Activated gamma-delta T cell treated with Interleukin-2 at 50 U/mL for 16 hours (primary cell): Measurements from ENCODE around the gene TXNDC16.

Source experiments
- DNase-seq: peaks from one replicate; pipeline ENCODE4 v3.0.0-alpha.2; 2020

The TXNDC16 gene

DNA sequence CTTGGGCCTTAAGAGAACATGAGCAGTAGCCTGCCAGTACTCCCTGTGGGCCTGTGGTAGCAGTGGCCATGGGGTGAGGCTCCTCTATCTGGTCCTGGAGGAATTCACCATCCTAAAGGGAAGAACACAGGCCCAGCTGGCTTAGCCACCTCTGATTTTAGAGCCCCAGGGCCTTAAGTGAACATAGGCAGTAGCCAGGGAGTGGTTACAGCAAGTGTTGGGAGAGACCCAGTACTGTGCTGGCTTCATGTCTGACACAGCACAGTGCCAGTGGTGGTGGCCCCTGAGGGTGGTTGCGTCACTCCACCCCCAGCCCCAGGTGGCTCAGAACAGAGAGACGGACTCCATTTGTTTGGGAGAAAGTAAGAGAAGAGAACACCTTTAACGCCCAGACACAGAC is 105.1 kb downstream of the TXNDC16 start:
- no peak for DNase-seq

DNA sequence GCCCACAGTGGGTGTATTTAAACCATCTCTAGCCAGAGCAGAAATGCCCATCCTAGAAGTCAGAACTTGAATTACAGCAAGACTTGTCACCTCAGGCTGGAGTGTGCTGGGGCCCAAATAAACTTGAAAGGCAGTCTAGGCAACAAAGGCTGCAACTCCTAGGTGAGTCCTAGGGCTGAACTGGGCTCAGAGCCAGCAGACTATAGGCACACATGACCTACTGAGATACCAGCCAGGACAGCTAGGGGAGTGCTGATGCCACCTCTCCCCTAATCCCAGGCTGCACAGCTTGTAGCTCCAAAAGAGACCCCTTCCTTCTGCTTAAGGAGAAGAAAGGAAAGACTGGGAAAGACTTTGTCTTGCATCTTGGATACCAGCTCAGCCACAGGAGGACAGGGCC is 106.0 kb downstream of the TXNDC16 start:
- DNase-seq, result no peak

DNA sequence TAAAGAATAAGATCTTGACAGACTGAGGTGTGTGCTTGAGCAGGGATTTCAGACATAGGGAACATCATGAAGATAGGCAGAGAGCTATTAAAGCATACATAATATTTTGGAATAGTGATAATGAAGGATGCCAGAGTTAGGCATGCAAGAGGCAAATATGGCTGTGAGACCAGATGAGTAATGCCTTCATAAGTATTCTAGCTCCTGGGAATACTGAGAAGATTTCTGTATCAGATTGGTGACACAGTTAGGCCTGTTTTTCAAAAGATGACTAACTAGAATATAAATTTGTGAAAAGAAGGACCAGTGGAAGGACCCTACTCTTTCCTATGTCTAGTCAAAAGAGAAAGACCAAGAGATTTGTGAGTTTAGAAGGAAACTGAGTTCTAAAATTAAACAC is 108.8 kb downstream of the TXNDC16 start:
- DNase-seq, result no peak

- no peak for DNase-seq
Measured at GRCh38 chr14:52442602-52443001, 109.7 kb downstream of the TXNDC16 start.

GRCh38 chr14:52442166-52442565 is 110.1 kb downstream of the TXNDC16 start:
- DNase-seq, result no peak

GRCh38 chr14:52439476-52439875 is 112.8 kb downstream of the TXNDC16 start:
- no peak for DNase-seq

GRCh38 chr14:52434955-52435354 is 117.3 kb downstream of the TXNDC16 start:
- no peak for DNase-seq

DNA sequence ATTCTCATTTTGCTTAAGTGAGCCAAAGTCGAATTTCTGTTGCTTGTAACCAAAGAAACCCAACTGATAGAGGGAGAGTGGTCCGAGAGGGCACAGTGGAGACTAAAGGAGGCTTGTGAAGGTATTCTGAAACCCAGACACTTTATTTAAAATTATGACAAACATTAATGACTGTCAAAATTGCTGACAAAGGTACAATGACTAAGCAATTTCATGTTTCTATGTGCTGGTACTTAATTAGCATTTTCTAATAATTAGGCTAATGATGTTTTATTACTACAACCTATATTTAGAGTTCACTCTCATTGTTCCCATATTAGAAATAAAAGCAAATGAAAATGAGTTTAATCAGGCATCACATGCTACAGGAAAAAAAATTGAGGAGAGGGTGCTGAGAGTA is 121.8 kb downstream of the TXNDC16 start:
- DNase-seq, result no peak

- no peak for DNase-seq
Measured at GRCh38 chr14:52429451-52429850, 122.9 kb downstream of the TXNDC16 start.

DNA sequence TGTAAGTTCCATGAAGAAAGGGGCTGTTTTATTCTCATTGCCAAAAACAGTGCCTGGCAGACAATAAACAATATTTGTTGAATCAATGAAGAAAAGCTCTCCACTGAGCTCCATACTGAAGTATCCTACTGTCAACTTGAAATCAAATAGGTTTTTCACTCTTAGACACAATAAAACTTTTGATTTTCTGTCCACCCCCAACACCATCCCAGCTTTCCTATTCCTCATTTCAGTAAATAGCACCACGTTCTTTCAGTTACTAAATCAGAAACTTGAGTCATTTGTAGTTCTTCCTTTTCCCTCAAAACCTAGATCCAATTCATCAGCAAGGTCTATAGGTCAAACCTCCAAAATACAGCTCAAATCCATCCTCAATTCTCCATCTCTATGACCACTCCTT is 124.8 kb downstream of the TXNDC16 start:
- no peak for DNase-seq

DNA sequence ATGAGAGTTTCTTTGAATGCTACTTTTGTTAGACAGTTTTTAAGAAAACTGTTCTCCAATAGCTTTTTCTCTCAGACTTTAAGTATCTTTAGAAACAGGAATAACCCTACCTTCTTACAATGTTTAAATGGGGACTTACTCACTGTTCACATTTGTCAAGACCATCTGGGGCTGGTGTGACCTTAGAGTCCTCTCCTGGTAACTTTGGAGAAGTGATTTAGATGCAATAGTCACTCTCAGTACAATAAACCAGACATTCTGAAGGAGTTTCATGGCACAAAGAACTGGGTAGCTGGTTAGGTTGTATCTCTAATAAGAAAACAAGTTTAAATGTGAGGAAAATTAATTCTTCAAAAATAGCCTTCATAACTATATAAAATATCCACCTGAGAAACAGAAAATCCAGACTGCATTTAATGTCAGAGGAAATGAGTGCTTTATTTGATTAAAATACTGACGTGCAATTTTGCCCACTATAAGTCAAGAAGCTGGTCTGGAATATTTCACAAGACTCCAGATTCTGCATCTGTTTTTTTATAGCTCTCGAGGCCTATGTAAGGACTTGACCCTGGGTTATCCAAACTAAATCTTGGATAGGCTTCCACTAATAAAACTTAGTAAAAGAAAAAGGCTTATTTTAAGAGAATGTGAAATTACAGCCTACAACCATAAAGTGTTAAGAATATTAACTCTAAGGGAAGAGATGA is 129.5 kb downstream of the TXNDC16 start:
- no peak for DNase-seq

DNA sequence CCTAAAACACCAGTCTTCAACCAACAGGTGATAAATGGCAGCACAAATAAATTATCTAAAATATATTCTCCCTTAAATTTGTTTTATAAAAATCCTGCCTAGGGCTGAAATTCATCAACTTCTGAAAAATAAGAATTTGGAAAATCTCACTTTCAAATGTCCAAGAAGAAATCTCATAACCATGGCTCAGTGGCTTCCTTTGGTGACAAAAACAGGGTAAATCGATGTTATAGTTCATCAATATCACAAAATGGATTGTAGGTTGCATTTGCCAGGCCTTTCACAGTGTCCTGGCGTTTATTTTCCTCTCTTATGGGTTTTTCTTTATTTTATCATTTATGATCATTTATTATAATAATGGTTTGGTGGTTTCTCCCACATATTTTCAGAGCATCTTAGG is 135.2 kb downstream of the TXNDC16 start:
- no peak for DNase-seq

GRCh38 chr14:52413729-52414408 is 138.4 kb downstream of the TXNDC16 start:
- no peak for DNase-seq

DNA sequence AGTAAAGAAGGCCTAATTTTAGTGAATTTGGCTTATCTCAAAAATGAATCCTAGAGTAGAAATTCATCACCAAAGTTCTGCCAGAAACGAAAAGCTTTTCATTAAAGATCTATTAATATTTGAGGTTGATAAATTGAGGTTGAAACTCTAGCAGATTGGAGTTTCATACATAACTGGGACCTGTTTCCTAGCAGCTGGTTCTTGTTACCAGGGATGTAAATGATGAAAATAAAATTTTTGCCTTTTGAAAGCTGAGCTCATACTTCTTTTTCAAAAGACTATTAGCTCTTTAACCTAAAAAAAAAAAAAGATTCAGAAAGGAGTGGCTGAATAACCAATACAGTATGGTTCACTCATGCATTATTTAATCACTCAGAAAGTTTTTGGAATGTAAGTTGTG is 139.9 kb downstream of the TXNDC16 start:
- DNase-seq, result no peak

DNA sequence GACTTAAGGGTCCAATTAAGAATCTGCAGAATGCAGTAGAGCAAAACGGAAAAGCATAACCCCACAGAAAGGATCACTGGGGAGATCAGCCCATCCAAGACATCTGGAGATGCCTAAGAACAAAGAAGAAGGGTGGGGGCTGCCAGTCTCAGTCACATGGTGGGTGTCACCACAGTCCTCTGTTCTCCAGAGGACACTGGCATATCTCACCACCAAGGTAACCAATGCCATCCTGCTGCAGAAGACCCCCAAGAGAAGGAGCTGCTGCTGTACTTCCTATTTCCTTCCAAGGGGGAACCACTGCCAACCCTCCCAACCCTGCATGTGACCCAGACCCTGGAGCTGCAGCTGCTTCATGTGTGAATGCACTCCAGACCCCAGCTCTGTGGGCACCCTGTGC is 147.0 kb downstream of the TXNDC16 start:
- no peak for DNase-seq

DNA sequence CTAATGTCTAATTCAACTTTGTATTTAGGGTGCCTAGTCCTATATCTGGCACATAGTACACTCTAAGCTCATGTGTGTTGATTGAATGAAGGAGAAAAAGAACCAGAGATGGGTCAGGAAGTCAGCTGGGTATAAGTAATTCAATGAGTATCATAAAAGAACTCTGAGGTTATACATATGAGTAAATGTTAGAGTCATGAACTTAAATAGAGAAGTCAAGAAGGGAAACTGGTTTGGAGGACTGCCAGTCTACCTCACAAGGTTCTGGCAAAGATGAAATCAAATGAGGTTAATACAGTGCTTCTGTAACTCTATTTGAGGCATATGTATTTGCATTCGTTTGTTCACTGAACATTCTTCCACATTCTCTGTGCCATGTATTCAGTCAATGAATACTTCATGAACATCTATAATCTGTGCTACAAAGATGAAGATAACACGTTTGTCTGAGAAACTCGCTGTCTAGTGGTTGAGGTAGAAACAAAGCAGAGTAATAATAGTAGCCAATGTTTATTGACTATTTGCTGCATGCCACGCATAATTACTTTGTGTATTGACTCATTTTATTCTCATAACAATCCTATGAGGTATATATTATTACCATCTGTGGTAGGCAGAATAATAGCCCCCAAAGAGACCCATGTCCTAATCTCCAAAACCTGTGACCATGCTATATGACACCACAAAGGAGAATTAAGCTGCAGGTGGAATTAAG is 149.3 kb downstream of the TXNDC16 start:
- DNase-seq, result no peak

GRCh38 chr14:52400846-52401245 is 151.5 kb downstream of the TXNDC16 start:
- DNase-seq, result no peak

GRCh38 chr14:52399921-52400595 is 152.2 kb downstream of the TXNDC16 start:
- DNase-seq, result no peak

- no peak for DNase-seq
Measured at GRCh38 chr14:52399104-52399503, 153.2 kb downstream of the TXNDC16 start.

GRCh38 chr14:52397844-52398243 is 154.5 kb downstream of the TXNDC16 start:
- no peak for DNase-seq

- DNase-seq, result no peak
Measured at GRCh38 chr14:52395728-52396127, 156.6 kb downstream of the TXNDC16 start.

DNA sequence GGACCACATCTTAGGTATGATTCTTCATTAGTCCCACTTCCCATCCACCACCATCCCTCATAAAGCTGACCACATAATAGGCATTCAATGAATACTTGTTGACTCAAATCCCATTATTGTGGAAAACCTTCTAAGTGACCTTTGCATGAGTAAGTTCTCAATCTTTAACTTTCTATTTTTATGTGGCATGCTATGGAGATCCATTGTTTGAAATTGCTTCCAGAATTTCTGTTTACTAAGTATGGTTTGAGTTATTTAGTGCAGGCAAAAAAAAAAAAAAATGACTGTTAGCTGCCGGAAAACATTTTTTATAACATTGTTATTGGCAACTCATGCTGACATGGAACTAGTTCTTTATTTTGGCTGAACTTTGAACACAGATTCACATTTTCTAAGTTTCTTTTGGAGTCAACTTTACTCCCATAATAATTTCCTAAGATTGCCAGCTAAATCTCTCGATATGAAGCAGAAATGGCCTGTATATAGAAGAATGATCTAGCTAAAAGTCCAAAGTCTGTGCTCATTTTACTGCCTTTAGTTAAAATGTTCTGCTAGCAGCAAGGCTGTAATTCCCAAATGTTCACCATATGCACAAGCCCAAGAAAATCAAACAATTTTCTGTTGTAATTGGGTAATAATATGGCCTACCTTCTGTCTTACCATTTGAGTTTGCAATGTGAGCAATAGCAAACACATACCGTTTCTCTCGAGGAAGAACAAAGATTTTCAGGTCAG is 160.3 kb downstream of the TXNDC16 start:
- DNase-seq, result no peak
